NCI-H69 (cell line): ENCODE results near the gene SLC29A1.
A peak's percentile ranks its signal among the peaks of the same experiment; 100 is the strongest.
"Not testable (repeated sequence)": the region's sequence is repeated elsewhere in the genome, so short reads cannot be mapped to it uniquely, and the experiment has no call there.

Experiments used
- DNase-seq: peaks from one replicate; lab custom pipeline; 2025; lab: John Stamatoyannopoulos, UW

Gene SLC29A1

GRCh38 chr6:44223319-44224028 is at the start of gene SLC29A1:
SLC29A1 (plus strand) TSS chr6:44223595; CDS start chr6:44227314, 3,719 bp downstream.
- peak; percentile 93 for DNase-seq

DNA sequence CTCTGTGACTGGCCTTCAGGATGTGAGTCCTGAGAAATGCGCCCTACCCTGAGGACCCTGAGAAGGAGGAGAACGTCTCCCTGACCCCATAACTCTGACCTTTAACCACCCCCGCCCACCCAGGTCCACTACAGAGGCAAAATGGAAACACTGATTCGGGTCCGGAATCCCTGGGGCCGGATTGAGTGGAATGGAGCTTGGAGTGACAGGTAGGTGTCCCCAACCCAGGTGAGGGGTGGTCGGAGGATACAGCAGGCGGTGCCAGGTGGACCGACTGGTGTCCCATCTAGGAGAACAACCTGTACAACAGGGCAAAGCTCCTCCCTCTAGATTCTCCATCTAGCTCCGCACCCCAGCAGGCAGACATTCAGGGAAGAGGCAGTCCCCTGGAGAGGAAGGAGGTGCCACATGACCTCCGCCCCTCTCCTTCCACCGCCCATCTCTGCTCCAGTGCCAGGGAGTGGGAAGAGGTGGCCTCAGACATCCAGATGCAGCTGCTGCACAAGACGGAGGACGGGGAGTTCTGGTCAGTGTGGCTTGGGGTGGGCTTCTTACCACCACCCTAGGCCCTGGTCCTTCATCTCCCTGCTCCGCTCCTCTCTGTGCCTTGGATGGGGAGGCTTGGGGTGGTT is 47.1 kb upstream of the SLC29A1 start:
- DNase-seq: no peak

- no peak for DNase-seq
Measured at GRCh38 chr6:44176762-44177509, 46.5 kb upstream of the SLC29A1 start.

- no peak for DNase-seq
Measured at GRCh38 chr6:44177691-44178423, 45.5 kb upstream of the SLC29A1 start.

DNA sequence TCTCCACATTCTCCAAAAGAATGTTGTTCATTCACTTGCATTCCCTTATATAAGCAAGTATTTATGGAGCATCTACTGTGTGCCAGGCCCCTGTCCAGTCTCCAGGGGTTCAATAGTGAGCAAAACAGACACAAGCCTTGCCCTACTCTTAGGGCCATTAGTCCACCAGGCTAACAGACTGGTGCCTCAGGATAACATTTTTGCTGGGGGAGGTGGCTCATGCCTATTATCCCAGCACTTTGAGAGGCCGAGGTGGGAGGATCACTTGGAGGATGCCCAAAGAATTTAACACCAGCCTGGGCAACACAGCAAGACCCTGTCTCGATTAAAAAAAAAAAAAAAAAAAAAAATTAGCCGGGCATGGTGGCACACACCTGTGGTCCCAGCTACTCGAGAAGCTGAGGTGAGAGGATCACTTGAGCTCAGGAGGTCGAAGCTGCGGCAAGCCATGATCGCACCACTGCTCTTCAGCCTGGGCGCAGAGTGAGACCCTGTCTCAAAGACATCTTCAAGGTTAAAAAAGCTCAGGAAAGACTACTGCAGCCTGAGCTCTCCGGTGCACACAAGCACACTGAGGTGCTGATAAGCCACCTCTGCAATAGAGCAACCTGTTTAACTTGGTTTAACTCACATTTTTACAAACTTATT is 44.8 kb upstream of the SLC29A1 start:
- DNase-seq: no peak

- no peak for DNase-seq
Measured at GRCh38 chr6:44179072-44179536, 44.3 kb upstream of the SLC29A1 start.

- DNase-seq: no peak
Measured at GRCh38 chr6:44179648-44180047, 43.7 kb upstream of the SLC29A1 start.

GRCh38 chr6:44180406-44180805 is 43.0 kb upstream of the SLC29A1 start:
- no peak for DNase-seq

DNA sequence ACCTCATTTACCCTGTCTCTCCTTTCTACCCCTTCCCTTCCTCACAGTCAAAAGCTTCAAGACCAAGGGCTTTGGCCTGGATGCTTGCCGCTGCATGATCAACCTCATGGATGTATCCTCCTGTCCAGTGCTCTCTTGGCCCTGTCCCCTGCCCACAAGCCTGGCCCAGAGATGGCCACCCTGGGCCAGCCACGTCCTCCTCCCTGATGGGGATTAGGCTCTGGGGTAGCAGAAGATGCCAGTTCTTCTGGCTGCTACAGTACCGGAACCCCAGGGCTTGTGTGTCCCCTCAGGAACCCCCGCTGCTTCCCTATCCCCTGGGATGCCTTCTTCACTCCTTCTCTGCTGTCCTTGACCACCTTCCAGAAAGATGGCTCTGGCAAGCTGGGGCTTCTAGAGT is 42.5 kb upstream of the SLC29A1 start:
- no peak for DNase-seq

DNA sequence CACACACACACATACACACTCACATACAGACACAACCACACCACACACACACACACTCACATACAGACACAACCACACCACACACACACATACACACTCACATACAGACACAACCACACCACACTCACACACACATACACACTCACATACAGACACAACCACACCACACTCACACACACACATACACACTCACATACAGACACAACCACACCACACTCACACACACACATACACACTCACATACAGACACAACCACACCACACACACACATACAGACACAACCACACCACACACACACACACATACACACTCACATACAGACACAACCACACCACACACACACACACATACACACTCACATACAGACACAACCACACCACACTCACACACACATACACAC is 41.6 kb upstream of the SLC29A1 start:
- not testable (repeated sequence) for DNase-seq

- no peak for DNase-seq
Measured at GRCh38 chr6:44182911-44183390, 40.4 kb upstream of the SLC29A1 start.

DNA sequence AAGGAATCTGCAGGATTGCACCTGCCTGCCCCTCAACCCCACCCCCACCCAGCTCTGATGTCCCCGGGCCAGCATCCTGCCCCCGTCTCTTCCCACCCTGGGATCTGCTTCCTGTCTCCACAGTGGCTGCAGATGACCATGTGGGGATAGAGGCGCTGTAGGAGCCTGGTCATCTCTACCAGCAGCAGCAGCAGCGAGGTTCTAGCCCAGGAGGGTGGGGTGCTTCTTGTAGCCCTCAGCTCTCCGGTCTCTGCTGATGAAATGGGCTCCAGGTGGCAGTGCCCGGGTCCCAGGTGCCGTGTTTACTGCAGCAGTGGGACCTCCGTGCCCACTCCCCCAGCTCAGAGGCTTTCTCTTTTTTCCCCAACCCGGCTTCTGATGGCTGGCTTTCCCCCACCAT is 39.6 kb upstream of the SLC29A1 start:
- no peak for DNase-seq

DNA sequence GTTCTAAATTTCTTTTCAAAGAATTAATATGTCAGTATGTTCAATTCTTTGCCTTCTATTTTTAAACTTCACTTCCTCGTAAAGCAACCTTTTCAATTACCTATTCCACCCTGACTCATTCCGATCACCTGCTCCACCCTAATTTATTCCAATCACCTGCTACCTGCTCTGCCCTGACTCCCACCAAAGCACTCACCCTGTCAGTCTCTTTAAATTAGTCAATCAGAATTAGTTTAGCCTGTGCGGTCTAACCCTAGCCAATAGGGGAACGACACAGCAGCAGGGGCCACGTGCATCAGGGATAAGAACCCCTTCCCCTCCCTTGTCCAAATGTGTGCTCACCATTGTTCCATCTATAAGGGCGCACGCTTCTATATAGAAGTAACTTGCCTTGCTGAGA is 38.0 kb upstream of the SLC29A1 start:
- DNase-seq: peak; percentile 19

DNA sequence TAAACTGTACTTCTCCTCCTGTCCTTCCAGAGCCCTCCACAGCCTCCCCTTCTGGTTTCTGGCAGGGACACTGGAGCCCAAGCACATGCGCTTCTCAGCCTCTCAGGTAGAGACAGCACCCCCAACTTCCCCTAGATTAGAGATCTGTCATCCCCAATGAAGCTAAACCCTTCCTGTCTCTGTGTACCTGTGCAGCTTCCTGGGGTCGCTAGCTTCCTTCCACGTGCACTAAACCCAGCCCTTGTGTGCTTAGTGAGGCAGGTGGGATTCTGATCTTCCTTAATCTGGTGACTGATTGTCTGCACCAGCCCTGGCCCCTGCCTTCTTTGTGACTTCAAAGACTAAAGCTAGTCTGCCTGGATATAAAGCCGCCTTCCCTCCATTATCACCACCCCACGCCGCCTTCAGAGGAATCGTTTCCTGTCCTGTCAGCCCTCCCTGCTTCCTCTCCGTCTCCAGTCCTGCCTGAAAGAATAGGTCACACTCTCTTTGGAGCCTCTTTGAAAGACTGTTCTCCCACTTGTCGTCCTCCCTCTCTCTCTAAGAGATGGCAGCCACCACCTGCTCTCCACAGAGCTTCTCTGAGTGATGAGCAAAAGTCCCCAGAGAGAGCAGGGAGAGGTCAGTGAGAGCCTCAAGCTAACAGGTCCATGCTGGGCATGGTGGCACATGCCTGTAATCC is 37.3 kb upstream of the SLC29A1 start:
- DNase-seq: peak; percentile 40

GRCh38 chr6:44186635-44187025 is 36.8 kb upstream of the SLC29A1 start:
- no peak for DNase-seq

GRCh38 chr6:44188819-44189218 is 34.6 kb upstream of the SLC29A1 start:
- no peak for DNase-seq

DNA sequence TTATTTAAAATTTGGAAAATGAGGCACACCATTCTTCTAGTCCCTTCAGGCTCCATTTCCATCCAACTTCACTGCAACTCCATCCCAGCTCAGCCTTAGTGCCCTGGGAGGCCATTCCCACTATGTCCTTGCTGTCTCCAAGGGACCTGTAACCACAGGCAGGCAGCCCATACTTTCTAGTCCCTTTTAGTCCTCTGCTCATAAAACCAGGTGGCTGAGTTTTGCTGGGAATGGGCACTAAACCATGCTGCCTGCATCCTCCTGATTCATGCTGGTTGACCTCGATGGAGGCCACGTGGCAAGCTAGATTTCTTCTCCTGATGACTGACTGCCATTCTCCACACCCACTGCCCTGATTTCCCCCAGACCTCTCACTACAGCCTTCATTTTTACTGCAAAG is 34.1 kb upstream of the SLC29A1 start:
- no peak for DNase-seq

DNA sequence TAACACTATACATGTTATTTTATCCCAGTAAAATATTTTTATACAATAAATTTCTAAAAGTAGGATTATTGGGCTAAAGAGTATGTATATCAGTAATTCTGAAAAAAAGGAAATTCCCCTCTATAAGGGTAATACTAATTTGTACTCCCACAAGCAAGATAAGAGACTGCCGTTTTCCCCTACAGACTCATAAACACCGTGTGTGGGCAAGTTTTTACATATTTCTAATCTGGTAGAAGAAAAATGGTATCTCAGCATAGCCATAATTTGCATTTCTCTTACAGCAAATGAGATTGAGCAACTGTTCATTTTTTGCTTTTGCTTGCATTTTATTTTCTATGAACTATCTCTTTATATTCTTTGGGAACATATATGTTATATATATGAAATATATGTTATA is 32.7 kb upstream of the SLC29A1 start:
- no peak for DNase-seq

GRCh38 chr6:44192428-44193041 is 30.9 kb upstream of the SLC29A1 start:
- peak; percentile 41 for DNase-seq

DNA sequence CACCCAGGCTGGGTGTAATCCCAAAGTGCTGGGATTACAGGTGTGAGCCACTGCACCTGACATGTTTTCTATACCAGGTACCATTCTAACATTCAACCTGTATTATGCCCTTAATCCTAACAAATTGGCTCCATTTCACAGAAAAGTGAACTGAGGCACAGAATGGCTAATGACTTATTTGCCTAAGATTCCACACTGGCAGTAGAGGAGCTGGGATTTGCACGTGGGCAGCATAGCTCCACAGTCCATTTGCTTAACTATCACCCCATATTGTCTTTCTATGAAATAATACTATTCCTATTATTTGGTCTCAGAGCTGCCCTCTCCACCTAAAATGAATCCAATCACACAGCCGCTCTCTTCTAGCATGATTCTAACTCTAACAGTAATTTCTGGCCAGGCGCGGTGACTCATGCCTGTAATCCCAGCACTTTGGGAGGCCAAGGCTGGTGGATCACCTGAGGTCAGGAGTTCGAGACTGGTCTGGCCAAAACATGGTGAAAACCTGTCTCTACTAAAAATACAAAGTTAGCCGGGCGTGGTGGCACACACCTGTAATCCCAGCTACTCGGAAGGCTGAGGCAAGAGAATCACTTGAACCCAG is 30.0 kb upstream of the SLC29A1 start:
- DNase-seq: no peak
